NCI-H1930 (cell line): ENCODE results near the gene COMMD10.

Experiments
- DNase-seq, 2 experiments: peaks; one replicate each; lab custom pipeline; 2025; lab: John Stamatoyannopoulos, UW

Gene COMMD10

GRCh38 chr5:116291271-116291670, 206.4 kb downstream of the COMMD10 start:
- no peak for DNase-seq

- DNase-seq, result no peak
Measured at GRCh38 chr5:116292321-116292720, 207.5 kb downstream of the COMMD10 start.

GRCh38 chr5:116296335-116297072, 211.7 kb downstream of the COMMD10 start:
- no peak for DNase-seq

- no peak for DNase-seq
Measured at GRCh38 chr5:116297296-116297814, 212.5 kb downstream of the COMMD10 start.

GRCh38 chr5:116299746-116300640, 215.2 kb downstream of the COMMD10 start:
- DNase-seq, result no peak

- DNase-seq, result no peak
Measured at GRCh38 chr5:116301110-116301509, 216.3 kb downstream of the COMMD10 start.

- DNase-seq, result no peak
Measured at GRCh38 chr5:116303340-116303739, 218.5 kb downstream of the COMMD10 start.

- DNase-seq, result no peak
Measured at GRCh38 chr5:116303810-116304209, 219.0 kb downstream of the COMMD10 start.

- no peak for DNase-seq
Measured at GRCh38 chr5:116305899-116306298, 221.1 kb downstream of the COMMD10 start.

- no peak for DNase-seq
Measured at GRCh38 chr5:116306846-116307245, 222.0 kb downstream of the COMMD10 start.

- no peak for DNase-seq
Measured at GRCh38 chr5:116308391-116308790, 223.6 kb downstream of the COMMD10 start.

GRCh38 chr5:116313366-116313765, 228.5 kb downstream of the COMMD10 start:
- DNase-seq, result no peak

- no peak for DNase-seq
Measured at GRCh38 chr5:116315531-116315930, 230.7 kb downstream of the COMMD10 start.

- DNase-seq, result no peak
Measured at GRCh38 chr5:116318091-116318854, 233.4 kb downstream of the COMMD10 start.

GRCh38 chr5:116320486-116320885, 235.7 kb downstream of the COMMD10 start:
- no peak for DNase-seq

- DNase-seq, result no peak
Measured at GRCh38 chr5:116329503-116329902, 244.7 kb downstream of the COMMD10 start.

- DNase-seq, result no peak
Measured at GRCh38 chr5:116340799-116341198, 256.0 kb downstream of the COMMD10 start.
